ENCODE results near the gene MYO9B.

MYO9B gene

DNA sequence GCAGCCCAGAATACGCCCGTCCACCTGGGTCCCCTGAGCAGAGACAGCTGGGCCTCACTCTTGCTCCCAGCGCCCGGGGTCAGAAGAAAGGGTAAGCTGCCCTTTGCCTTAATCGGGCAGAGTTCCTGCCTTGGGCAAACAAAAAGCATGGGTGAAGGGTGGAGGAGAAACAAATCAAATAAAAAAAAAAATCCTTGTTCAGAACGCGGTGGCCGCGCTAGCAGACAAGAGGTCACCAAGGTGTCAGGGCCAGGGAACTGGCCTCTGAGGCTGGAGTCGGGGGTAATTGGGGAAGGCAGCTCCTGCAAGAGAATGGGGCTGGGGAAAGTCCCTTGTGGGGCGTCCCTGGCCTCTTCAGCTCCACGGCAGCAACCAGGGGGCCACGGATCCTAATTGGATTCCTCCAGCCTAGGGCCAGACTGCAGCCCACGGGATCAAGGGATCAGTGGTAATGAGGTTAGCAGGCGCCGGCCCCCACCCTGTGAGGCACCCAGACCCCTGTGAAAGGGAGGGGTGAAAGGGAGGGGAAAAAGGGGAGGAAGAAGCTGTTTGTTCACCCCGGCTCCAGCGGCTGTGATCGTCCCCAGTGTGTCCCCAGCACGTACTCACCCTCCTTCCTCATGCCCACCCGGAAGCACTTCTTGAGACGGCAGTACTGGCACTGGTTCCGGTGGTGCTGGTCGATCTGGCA, 164.6 kb downstream of the MYO9B start:
- no peak overlapping the region for H3K27ac ChIP-seq (ENCODE audit: low read length)
- no peak for ATAC-seq (ENCODE audit: insufficient read depth, low read depth)
- H3K36me3 ChIP-seq (ENCODE audit: insufficient read depth, low read length): peaks cover 9% of the 10 kb centered on the region; the same call in 1 of the 2 replicates
- peaks cover 35% of the 10 kb centered on the region for H3K79me2 ChIP-seq (ENCODE audit: insufficient read depth, low read length)
- H2AFZ ChIP-seq (ENCODE audit: low read depth, low read length): no peak overlapping the region
- H3K4me2 ChIP-seq (ENCODE audit: insufficient read depth, low read length): no peak overlapping the region
- H4K20me1 ChIP-seq (ENCODE audit: insufficient read depth, low read length): peaks cover 8% of the 10 kb centered on the region
- H3K4me1 ChIP-seq (ENCODE audit: insufficient read depth, low read length): peaks cover 41% of the 10 kb centered on the region
- no peak for DNase-seq
- H3K27me3 ChIP-seq (ENCODE audit: insufficient read depth, low read length, poor library complexity): no peaks in the 10 kb centered on the region
- H3K4me3 ChIP-seq (ENCODE audit: low read depth in 1 of 2, low read length in 2 of 2): no peak overlapping the region
- no peak overlapping the region for H3K9ac ChIP-seq (ENCODE audit: low read depth, low read length)
- TF ChIP-seq, protein P1, sequence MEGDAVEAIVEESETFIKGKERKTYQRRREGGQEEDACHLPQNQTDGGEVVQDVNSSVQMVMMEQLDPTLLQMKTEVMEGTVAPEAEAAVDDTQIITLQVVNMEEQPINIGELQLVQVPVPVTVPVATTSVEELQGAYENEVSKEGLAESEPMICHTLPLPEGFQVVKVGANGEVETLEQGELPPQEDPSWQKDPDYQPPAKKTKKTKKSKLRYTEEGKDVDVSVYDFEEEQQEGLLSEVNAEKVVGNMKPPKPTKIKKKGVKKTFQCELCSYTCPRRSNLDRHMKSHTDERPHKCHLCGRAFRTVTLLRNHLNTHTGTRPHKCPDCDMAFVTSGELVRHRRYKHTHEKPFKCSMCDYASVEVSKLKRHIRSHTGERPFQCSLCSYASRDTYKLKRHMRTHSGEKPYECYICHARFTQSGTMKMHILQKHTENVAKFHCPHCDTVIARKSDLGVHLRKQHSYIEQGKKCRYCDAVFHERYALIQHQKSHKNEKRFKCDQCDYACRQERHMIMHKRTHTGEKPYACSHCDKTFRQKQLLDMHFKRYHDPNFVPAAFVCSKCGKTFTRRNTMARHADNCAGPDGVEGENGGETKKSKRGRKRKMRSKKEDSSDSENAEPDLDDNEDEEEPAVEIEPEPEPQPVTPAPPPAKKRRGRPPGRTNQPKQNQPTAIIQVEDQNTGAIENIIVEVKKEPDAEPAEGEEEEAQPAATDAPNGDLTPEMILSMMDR (IDR thresholded peaks at IDR 0.05; ENCODE audit: borderline replicate concordance, extremely low read depth, low read length, poor library complexity, severe bottlenecking): no peak
- no peak for TF ChIP-seq EZH2 (IDR thresholded peaks at IDR 0.05; ENCODE audit: borderline replicate concordance, low read depth, low read length, severe bottlenecking)
- no peaks in the 10 kb centered on the region for H3K9me3 ChIP-seq (ENCODE audit: insufficient read depth, low read length, severe bottlenecking)

DNA sequence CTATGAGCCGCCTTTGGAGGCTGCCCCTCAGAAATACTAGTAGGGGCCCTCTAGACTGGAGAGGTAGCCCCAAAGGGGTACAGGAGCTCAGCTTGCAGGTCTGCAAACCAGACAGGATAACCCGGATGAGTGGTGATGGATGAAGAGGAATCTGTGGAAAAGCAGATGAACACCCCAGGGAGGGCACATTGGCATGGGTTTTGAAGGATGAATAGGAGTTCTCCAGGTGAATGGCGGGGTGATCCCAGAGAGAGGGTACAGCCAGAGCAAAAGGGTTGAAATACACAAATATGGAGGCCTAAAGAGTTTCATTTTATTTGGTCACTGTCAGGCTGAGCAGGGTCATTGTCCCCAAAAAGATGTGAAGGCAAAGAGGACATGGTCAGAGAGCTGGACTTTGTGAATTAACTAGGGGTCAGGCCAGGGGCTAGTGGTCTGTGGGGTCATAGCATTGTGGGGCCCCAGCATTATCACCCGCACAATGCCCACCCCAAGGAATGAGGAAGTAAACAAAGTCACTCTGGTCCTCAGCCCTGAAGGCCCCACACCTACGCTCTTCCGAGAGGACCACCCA, 165.3 kb downstream of the MYO9B start:
- ATAC-seq (ENCODE audit: insufficient read depth, low read depth): no peak
- H3K4me3 ChIP-seq (ENCODE audit: low read depth in 1 of 2, low read length in 2 of 2): no peak overlapping the region
- peaks cover 35% of the 10 kb centered on the region for H3K4me1 ChIP-seq (ENCODE audit: insufficient read depth, low read length)
- no peaks in the 10 kb centered on the region for H3K9me3 ChIP-seq (ENCODE audit: insufficient read depth, low read length, severe bottlenecking)
- DNase-seq: no peak
- H2AFZ ChIP-seq (ENCODE audit: low read depth, low read length): no peak overlapping the region
- H3K4me2 ChIP-seq (ENCODE audit: insufficient read depth, low read length): no peak overlapping the region
- H4K20me1 ChIP-seq (ENCODE audit: insufficient read depth, low read length): peaks cover 8% of the 10 kb centered on the region
- no peaks in the 10 kb centered on the region for H3K27me3 ChIP-seq (ENCODE audit: insufficient read depth, low read length, poor library complexity)
- no peak for TF ChIP-seq EZH2 (IDR thresholded peaks at IDR 0.05; ENCODE audit: borderline replicate concordance, low read depth, low read length, severe bottlenecking)
- TF ChIP-seq, protein P1 (IDR thresholded peaks at IDR 0.05; ENCODE audit: borderline replicate concordance, extremely low read depth, low read length, poor library complexity, severe bottlenecking): no peak
- no peak overlapping the region for H3K27ac ChIP-seq (ENCODE audit: low read length)
- no peak overlapping the region for H3K9ac ChIP-seq (ENCODE audit: low read depth, low read length)
- H3K79me2 ChIP-seq (ENCODE audit: insufficient read depth, low read length): peaks cover 34% of the 10 kb centered on the region
- H3K36me3 ChIP-seq (ENCODE audit: insufficient read depth, low read length): peaks cover 9% of the 10 kb centered on the region; the same call in 1 of the 2 replicates

DNA sequence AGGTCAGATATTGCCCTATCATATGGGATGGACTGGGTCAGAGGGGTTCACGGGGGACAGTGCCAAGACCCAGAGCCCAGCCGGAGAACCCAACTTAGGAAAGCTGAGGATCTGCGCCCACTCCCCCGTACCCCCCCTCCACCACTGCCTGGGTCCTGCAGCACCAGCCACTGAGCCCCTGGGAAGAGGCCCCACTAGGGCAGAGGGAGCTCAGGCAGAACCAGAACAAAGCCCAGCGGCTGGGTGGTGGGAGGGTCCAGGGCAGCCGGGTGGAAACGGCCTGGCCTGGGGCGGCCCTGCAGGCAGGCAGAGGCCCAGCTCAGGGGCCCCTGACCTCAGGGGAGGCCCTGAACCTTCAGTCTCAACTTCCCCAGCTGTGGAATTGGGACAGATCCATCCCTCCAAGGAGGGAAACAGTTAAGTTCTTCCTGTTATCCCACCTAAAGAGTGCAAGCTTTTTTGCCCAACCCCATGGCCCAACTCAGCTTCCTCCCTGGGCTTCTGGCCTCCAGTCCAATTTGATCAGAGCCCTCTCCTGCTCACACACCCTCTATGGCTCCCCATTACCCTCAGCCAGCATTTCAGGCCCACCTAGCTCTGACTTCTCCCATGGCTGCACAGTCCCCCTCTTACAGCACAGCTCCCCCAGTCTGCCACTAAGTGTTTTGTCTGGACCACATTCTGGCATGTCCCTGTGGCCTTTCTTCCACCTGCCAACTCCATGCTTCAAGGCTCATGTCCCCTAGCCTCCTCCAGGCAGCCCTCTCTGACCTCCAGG, 167.0 kb downstream of the MYO9B start:
- H3K79me2 ChIP-seq (ENCODE audit: insufficient read depth, low read length): peaks cover 34% of the 10 kb centered on the region

More for the DNA sequence above, 167.0 kb downstream of the MYO9B start:
- DNase-seq: no peak
- peaks cover 8% of the 10 kb centered on the region for H4K20me1 ChIP-seq (ENCODE audit: insufficient read depth, low read length)
- peak overlapping the region; percentile 18; the same call in 1 of the 2 replicates for H3K9ac ChIP-seq (ENCODE audit: low read depth, low read length)
- no peak overlapping the region for H2AFZ ChIP-seq (ENCODE audit: low read depth, low read length)
- H3K9me3 ChIP-seq (ENCODE audit: insufficient read depth, low read length, severe bottlenecking): no peaks in the 10 kb centered on the region
- ATAC-seq (ENCODE audit: insufficient read depth, low read depth): no peak
- TF ChIP-seq, protein P1 (IDR thresholded peaks at IDR 0.05; ENCODE audit: borderline replicate concordance, extremely low read depth, low read length, poor library complexity, severe bottlenecking): no peak
- TF ChIP-seq EZH2 (IDR thresholded peaks at IDR 0.05; ENCODE audit: borderline replicate concordance, low read depth, low read length, severe bottlenecking): no peak
- H3K27ac ChIP-seq (ENCODE audit: low read length): peak overlapping the region; percentile 40; the same call in 1 of the 2 replicates
- H3K36me3 ChIP-seq (ENCODE audit: insufficient read depth, low read length): peaks cover 9% of the 10 kb centered on the region; the same call in 1 of the 2 replicates
- no peaks in the 10 kb centered on the region for H3K27me3 ChIP-seq (ENCODE audit: insufficient read depth, low read length, poor library complexity)
- H3K4me2 ChIP-seq (ENCODE audit: insufficient read depth, low read length): peak overlapping the region; percentile 98; the same call in 1 of the 2 replicates
- H3K4me3 ChIP-seq (ENCODE audit: low read depth in 1 of 2, low read length in 2 of 2): no peak overlapping the region
- peaks cover 35% of the 10 kb centered on the region for H3K4me1 ChIP-seq (ENCODE audit: insufficient read depth, low read length)

Measured in DND-41 (cell line).